DLD1 (cell line): ENCODE data around the gene SRCAP.

Source experiments
- in situ Hi-C: cut with HindIII; loops from 2 replicates; pipeline ENCODE4 v1.10.0; 2017; ENCODE audit warnings: low sequenced_read_pairs

SRCAP gene

GRCh38 chr16:30773826-30774225 lies 74.9 kb downstream of the SRCAP start:
- in situ Hi-C loops, result no loop called here

- in situ Hi-C loops, result no loop called here
Measured at GRCh38 chr16:30774367-30775130, 75.6 kb downstream of the SRCAP start.

GRCh38 chr16:30775131-30775391 lies 76.1 kb downstream of the SRCAP start:
- in situ Hi-C loops, result no loop called here

GRCh38 chr16:30775392-30776188 lies 76.6 kb downstream of the SRCAP start:
- in situ Hi-C loops, result no loop called here

GRCh38 chr16:30777591-30778297 lies 78.8 kb downstream of the SRCAP start:
- in situ Hi-C loops, result no loop called here

GRCh38 chr16:30778549-30779244 lies 79.7 kb downstream of the SRCAP start:
- in situ Hi-C loops, result no loop called here

GRCh38 chr16:30779596-30779995 lies 80.6 kb downstream of the SRCAP start:
- in situ Hi-C loops, result no loop called here

GRCh38 chr16:30780021-30780420 lies 81.0 kb downstream of the SRCAP start:
- in situ Hi-C loops, result no loop called here

- in situ Hi-C loops, result no loop called here
Measured at GRCh38 chr16:30780549-30780948, 81.6 kb downstream of the SRCAP start.

GRCh38 chr16:30782486-30783279 lies 83.7 kb downstream of the SRCAP start:
- in situ Hi-C loops, result no loop called here

- in situ Hi-C loops, result no loop called here
Measured at GRCh38 chr16:30783280-30784109, 84.5 kb downstream of the SRCAP start.

GRCh38 chr16:30784215-30784614 lies 85.2 kb downstream of the SRCAP start:
- in situ Hi-C loops, result no loop called here

GRCh38 chr16:30785126-30786106 lies 86.4 kb downstream of the SRCAP start:
- in situ Hi-C loops, result no loop called here

- in situ Hi-C loops, result no loop called here
Measured at GRCh38 chr16:30786115-30786935, 87.4 kb downstream of the SRCAP start.

- in situ Hi-C loops, result no loop called here
Measured at GRCh38 chr16:30786936-30787612, 88.1 kb downstream of the SRCAP start, which contains the start of gene ZNF629. Gene ZNF629, minus strand, starts transcription at chr16:30787205. Its CDS starts 2,723 bp downstream, at chr16:30784482.

GRCh38 chr16:30787613-30788378 lies 88.8 kb downstream of the SRCAP start:
- in situ Hi-C loops, result no loop called here
